Prostate gland (tissue), 2 donors: Measurements from ENCODE around the gene PGM1.

Experiments
- POLR2A ChIP-seq: fragments of 450-650 bp; IDR thresholded peaks from one replicate; pipeline ENCODE4 v1.6.1; 2016; ENCODE audit warnings: antibody characterized with exemption, mild to moderate bottlenecking
- POLR2AphosphoS5 ChIP-seq: sonication (generic); formaldehyde crosslinking; IDR thresholded peaks from one replicate; pipeline ENCODE4 v1.6.1; 2017; ENCODE audit warnings: antibody characterized with exemption
- TF ChIP-seq, protein P1 (sequence below), 4 experiments: fragments of 200-600 bp in 2 of 4; fragments of 450-650 bp in 2 of 4; sonication (generic) in 2 of 4; IDR thresholded peaks; 1 replicate in 3 of 4; 2 replicates in 1 of 4; pipeline ENCODE4 v1.5.1; 2016 to 2019; ENCODE audit warnings: antibody characterized with exemption in 4 of 4, mild to moderate bottlenecking in 2 of 4, moderate library complexity in 2 of 4

DNA sequence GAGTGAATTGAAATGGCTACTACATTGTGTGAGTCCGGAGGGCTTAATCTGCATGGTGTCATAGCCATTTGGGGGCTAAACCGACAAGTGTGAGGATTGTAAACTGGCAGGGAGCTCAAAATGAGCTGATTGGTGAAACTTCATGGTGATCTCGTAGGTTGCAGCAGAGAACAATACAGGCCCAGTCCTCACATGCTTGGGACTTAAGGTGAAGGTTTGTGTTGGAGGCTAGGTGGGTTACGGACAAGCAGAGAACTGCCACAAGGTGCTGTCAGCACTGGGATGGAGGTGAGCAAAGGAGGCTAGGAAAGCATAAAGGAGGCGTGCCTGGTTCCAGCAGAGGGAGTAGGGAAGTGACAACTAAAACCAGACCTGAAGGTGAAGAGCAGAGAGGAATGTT lies 9.4 kb downstream of the PGM1 start:
- TF ChIP-seq, protein P1, sequence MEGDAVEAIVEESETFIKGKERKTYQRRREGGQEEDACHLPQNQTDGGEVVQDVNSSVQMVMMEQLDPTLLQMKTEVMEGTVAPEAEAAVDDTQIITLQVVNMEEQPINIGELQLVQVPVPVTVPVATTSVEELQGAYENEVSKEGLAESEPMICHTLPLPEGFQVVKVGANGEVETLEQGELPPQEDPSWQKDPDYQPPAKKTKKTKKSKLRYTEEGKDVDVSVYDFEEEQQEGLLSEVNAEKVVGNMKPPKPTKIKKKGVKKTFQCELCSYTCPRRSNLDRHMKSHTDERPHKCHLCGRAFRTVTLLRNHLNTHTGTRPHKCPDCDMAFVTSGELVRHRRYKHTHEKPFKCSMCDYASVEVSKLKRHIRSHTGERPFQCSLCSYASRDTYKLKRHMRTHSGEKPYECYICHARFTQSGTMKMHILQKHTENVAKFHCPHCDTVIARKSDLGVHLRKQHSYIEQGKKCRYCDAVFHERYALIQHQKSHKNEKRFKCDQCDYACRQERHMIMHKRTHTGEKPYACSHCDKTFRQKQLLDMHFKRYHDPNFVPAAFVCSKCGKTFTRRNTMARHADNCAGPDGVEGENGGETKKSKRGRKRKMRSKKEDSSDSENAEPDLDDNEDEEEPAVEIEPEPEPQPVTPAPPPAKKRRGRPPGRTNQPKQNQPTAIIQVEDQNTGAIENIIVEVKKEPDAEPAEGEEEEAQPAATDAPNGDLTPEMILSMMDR (IDR thresholded peaks at IDR 0.05), result no peak
- TF ChIP-seq POLR2A (no peak), POLR2AphosphoS5 (no peak)
